Ramos (cell line): ENCODE measurements around the gene BCL2.
"Not testable (repeated sequence)": the region's sequence is repeated elsewhere in the genome, so short reads cannot be mapped to it uniquely, and the experiment has no call there.

ENCODE experiments used
- in situ Hi-C: fragments of 300-500 bp; cut with MboI; formaldehyde crosslinking; loops from one replicate; pipeline ENCODE4 v1.14.3; 2022; ENCODE audit warnings: low sequenced_read_pairs; ENCODE audit not compliant: unreplicated experiment

Gene BCL2

DNA sequence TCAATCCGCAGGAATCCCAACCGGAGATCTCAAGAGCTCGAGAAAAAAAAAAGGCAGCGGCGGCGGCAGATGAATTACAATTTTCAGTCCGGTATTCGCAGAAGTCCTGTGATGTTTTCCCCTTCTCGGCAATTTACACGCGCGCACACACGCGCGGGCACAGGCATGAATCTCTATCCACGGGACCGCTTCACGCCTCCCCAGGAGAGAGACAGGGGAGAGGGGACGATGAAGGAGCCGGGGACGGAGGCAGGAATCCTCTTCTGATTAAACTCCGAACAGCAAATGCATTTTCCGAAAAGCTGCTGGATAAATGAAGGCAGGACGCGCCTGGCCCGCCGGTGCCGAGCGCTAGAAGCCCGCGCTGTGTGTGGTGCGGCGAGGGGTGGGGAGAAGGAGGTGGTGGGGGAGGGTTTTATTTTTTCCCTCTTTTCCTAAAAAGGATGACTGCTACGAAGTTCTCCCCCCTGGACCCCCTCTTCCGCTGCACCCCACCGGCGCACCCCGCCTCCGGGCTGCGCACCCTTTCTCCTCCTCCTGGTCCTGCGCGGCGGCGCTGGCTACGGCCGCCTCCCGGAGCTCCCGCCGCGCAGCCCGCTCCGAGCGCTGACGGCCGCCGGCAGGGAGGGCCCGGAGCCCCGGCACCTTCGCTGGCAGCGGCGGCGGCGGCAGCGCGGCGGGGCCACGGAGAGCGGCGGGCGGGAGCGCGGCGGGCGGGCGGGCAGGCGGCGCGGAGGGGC is at the start of gene BCL2:
BCL2 (minus strand) TSS at position 387 of the 740 bp plus-strand sequence.
- in situ Hi-C loops, result loop anchor here (10.0 kb wide), 1 partner anchor 185 kb away; no protein-coding TSS in a partner anchor

- in situ Hi-C loops, result no loop called here
Observed at GRCh38 chr18:63368611-63369010, 49.0 kb upstream of the BCL2 start.

GRCh38 chr18:63367053-63367953 is 47.7 kb upstream of the BCL2 start, which contains the start of gene KDSR:
TSS of gene KDSR (minus strand) at chr18:63367206. CDS start at chr18:63367118, 88 bp downstream.
- in situ Hi-C loops, result no loop called here

DNA sequence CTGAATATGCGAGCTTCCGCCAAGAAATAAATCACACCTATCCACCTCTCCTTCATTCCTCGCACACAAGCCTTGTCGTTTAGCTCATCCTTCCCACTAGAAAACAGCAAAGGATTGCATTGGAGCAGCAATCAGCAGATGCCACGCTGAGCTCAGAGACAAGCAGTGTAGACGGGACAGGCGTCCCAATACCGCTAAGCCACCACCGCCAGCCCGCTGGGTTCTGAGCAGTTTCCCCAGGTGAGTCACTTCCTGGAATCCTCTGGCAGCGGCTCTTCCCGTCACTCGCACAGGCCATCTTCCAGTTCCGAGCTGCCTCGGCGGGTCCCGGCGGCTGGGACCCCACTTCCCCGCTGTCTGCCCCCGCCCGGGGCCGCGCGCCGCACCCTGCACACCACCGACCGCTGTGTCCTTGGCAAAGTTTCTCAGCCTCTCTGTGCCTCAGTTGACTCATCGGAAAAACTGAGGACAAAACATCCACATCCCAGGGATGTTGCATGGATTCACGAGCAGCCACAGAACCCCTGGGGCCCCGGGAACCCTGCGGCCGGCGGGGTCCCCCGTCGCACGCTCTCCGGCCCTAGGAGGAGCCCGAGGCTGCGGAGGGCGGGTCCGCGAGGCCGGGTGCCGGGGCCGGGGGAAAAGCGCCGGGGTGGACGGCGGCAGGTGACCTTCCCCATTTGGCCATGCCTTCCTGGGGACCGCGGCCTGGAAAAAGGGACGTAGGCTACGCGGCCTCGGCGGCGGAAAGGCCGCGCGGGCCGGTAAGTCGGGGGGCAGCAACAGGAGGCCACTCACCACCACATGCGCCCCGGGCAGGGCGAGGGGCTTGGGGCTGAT is 46.9 kb upstream of the BCL2 start:
- in situ Hi-C loops, result no loop called here

GRCh38 chr18:63365876-63366212 is 46.3 kb upstream of the BCL2 start:
- in situ Hi-C loops, result no loop called here

DNA sequence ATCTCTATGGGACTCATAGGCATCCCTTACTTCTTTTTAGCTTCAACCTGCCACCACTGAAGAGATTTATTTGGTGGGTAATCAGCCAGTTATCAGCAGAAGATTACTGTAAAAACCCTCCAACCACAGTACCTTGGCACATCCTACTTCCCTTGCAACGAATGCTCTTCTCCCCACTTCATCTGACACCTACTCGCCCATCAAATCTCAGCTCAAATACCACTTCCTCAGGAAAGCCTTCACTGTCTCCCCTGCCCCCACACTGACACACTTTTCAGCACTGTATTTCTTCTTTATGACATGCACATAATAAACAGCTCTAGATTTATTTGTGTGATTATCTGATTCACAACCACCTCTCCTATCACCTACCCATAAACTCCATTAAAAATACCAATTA is 44.4 kb upstream of the BCL2 start:
- in situ Hi-C loops, result no loop called here

DNA sequence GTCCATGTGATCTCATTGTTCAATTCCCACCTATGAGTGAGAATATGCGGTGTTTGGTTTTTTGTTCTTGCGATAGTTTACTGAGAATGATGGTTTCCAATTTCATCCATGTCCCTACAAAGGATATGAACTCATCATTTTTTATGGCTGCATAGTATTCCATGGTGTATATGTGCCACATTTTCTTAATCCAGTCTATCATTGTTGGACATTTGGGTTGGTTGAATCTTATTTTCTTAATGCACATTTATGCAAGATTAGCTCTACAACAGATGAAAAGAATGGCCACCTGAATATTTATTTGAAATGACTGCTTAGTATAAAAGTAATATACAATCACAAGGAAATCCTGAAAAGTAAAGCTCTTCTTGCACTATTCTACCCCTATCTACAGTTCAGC is 43.9 kb upstream of the BCL2 start:
- in situ Hi-C loops, result not testable (repeated sequence)

- in situ Hi-C loops, result no loop called here
Observed at GRCh38 chr18:63356272-63356896, 36.8 kb upstream of the BCL2 start.

- in situ Hi-C loops, result no loop called here
Observed at GRCh38 chr18:63350230-63350629, 30.7 kb upstream of the BCL2 start.

DNA sequence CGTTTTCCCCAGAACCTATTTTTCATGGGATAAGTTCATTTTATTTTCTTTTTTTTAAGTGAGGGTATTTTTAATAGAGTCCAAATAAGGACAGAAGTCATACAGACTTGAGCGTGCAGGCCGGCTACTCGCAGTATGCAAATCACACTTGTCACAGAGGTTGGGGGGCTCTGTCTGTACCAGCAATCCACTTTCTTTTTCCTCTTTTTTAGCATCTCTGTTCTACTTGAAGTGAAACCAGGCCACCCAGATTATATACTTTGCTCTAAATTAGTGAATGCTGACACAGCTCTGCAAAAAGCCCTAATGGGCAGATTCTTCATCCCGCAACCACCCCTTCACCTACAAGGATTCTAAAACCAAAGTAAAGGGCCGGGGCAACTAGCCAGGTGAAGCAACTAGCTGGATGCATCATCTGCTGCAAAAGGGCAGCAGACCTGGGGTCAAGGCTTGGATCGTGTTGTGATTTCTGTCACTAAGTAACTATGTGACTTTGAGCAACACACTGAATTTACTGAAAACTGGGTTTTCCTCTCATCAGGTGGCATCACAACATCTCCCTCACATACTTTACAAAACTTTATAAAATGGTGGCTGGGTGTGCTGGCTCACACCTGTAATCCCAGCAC is 29.1 kb upstream of the BCL2 start:
- in situ Hi-C loops, result no loop called here

- in situ Hi-C loops, result no loop called here
Observed at GRCh38 chr18:63346480-63347183, 27.1 kb upstream of the BCL2 start.

DNA sequence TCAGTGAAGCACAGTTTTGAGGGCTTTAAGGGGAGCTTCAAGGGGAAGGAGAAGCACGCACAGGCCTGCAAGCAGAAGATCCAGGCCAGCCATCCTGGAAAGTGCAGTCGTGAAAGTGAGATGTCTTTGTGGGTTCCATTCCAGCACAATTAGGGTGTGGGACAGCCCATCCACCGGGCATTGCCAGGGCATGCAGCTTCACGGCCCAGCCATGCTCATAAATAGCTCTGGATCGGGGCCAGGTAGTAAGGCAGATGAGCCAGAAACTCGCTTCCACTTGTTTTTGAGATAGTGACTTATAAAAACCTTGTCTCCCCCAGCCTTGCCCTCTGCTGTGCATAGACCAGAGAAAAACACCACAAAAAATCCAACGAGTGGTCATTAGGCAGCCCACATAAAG is 26.5 kb upstream of the BCL2 start:
- in situ Hi-C loops, result no loop called here

DNA sequence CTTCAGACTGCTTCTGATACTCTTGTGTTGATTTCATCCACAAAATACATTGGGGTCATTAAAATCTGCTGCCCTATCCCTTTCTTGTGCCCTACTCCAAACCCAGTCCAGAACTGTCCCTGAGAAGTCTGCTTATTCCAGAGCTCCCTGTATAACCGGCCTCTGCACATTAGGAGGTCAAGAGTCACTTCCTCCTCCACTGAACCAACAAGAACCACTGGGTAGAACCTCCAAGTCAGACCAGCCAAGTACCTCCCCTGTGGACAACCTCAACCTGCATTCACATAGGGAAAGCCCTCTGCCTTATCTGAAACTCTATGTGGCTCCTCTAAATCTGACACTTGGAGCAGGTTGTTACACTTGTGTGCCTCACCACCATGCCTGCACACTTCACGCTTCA is 25.3 kb upstream of the BCL2 start:
- in situ Hi-C loops, result no loop called here

GRCh38 chr18:63344263-63344662 is 24.7 kb upstream of the BCL2 start:
- in situ Hi-C loops, result no loop called here

DNA sequence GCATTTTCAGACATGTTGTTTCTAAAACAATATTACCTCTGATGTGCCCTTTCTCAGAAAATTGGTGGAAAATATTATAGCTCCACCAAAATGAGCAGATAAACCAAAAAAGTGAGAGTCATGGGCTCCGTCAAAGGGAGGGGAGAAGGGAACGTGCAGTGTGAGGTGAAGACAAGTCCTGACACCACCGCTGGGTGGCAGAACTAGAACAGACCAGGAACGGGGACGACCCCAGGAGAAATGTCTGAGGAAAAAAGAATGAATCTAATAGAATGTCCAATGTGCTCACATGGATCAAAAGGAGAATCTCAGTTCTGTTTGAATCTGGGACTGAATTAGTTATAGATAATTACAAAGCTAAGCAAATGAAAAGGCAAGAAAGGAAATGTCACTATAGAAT is 22.6 kb upstream of the BCL2 start:
- in situ Hi-C loops, result no loop called here

DNA sequence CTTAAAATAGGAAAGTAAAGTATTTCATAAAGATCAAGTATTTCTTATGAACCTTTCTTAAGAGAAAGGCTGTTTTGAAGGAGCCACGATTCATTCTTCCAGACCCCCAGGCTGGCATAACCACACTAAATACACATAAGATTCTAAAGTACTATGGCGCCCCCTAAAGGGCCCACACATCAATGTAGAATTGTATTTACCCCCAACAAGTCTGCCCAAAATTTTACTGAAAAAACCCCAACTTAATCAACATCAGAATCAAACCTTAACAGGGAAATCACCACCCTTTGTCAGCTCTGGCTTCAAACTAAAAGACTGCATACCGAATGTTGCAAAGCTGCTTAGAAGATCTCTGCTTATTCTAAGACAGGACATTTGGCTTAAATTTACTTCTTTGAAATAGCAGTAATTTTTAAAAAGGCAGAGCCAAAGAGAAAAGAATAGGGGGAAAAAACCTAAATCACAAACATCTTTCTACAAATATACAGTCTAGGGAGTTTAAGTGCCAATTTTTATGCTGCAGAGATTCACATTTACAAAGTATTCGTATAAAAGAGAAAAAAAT is 20.4 kb upstream of the BCL2 start:
- in situ Hi-C loops, result loop anchor here (10.0 kb wide), 1 partner anchor 335 kb away; no protein-coding TSS in a partner anchor

DNA sequence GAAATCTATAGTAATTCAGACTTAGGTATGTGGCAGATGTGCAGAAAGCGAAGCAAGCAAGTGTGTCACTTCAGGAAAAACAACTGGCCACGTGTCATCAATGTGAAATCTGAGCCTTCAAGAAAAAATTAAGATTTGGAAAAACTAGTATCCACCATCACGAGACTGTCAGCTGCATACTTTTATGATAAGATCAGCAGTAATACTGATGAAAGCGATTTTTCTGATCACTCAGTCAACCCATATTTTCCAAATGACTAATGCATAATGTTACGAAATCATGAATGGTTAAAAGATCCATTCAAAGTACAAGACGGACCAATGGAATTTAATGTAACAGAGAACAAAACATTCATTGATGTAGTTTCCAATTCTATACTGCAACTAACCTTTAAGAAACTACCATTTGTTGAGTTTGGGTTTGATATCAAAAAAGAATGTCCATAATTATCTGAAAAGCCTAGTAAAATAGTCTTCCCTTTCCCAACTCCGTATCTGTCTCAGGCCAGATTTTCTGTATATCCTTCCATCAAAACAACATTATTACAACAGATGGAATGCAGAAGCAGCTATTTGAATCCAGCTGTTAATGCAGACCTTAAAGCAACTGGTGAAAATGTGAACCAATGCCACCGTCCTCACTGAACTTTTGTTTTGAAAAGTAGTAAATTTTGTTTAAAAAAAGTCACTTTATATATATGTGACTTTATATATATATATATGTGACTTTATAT is 17.0 kb upstream of the BCL2 start:
- in situ Hi-C loops, result loop anchor here (10.0 kb wide), 1 partner anchor 332 kb away; no protein-coding TSS in a partner anchor

DNA sequence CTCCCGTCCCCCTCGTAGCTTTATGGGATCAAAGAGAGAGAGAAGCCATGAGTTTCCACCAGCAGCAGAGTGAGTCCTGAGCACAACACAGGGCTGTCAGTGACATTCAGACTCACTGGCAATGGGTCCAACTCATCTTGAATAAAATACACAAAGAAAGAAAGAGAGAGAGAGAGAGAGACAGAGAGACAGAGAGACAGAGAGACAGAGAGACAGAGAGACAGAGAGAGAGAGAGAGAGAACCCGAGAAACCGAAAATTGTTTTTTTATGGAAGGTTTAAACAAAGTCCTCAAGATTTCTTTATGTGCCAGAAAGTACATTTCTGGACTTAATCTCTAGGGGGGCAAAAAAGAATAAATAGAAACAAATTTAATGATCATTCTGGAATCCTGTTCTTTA is 11.5 kb upstream of the BCL2 start:
- in situ Hi-C loops, result loop anchor here (10.0 kb wide), 1 partner anchor 326 kb away; no protein-coding TSS in a partner anchor
